ENCODE results near the gene TMEM139.

Gene TMEM139

DNA sequence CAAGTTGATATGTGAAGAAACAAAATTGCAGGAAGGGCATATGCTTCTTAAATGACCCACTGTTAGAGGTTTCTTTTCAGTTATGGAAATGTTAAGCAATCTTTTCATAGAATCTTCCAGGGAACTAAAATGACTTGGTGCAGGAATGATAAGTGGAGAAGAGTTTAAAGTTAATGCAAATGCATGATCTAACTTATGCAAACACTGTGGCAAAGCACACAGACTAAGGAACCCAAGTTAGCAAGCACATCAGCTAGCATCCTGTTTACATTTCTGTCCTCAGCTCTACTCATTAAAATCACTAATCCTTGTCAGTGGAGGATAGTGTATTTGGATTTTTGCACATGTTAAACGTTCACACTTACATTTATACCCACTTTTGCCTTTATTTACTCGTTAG, 40.5 kb downstream of the TMEM139 start:
- no peaks in the 10 kb centered on the region for H3K36me3 ChIP-seq (ENCODE audit: control insufficient read depth in 2 of 2, insufficient read depth in 1 of 2, low read length in 2 of 2)
- ChIA-PET CTCF (interaction anchor here (0.7 kb wide), 1 partner anchor 69 kb away, joined by 4 read pairs; no protein-coding TSS in a partner anchor), POLR2A (no interaction called here)
- no peak overlapping the region for H3K27ac ChIP-seq (ENCODE audit: extremely low read depth, low read depth, low read length)
- TF ChIP-seq ZFP41 (tag by site-specific recombination; IDR thresholded peaks at IDR 0.05; ENCODE audit: borderline replicate concordance) = no peak
- TF ChIP-seq ZNF473 (tag by site-specific recombination; IDR thresholded peaks at IDR 0.05) = no peak
- no peak for TF ChIP-seq ZNF248 (tag by site-specific recombination; IDR thresholded peaks at IDR 0.05)
- TF ChIP-seq ZNF391 (tag by site-specific recombination; IDR thresholded peaks at IDR 0.05; ENCODE audit: borderline replicate concordance, low read depth) = no peak
- TF ChIP-seq ZNF19 (tag by site-specific recombination; IDR thresholded peaks at IDR 0.05; ENCODE audit: low read depth) = no peak
- TF ChIP-seq, protein P1, sequence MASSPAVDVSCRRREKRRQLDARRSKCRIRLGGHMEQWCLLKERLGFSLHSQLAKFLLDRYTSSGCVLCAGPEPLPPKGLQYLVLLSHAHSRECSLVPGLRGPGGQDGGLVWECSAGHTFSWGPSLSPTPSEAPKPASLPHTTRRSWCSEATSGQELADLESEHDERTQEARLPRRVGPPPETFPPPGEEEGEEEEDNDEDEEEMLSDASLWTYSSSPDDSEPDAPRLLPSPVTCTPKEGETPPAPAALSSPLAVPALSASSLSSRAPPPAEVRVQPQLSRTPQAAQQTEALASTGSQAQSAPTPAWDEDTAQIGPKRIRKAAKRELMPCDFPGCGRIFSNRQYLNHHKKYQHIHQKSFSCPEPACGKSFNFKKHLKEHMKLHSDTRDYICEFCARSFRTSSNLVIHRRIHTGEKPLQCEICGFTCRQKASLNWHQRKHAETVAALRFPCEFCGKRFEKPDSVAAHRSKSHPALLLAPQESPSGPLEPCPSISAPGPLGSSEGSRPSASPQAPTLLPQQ (tag by site-specific recombination; IDR thresholded peaks at IDR 0.05) = no peak
- TF ChIP-seq ZNF544 (tag by site-specific recombination; IDR thresholded peaks at IDR 0.05) = no peak
- no peak for TF ChIP-seq ZNF114 (tag by site-specific recombination; IDR thresholded peaks at IDR 0.05)
- no peak for TF ChIP-seq MEIS1 (CRISPR knock-in tag; IDR thresholded peaks at IDR 0.05; ENCODE audit: borderline replicate concordance)
- TF ChIP-seq SALL2 (tag by site-specific recombination; IDR thresholded peaks at IDR 0.05; ENCODE audit: borderline replicate concordance) = no peak
- TF ChIP-seq, protein P2, sequence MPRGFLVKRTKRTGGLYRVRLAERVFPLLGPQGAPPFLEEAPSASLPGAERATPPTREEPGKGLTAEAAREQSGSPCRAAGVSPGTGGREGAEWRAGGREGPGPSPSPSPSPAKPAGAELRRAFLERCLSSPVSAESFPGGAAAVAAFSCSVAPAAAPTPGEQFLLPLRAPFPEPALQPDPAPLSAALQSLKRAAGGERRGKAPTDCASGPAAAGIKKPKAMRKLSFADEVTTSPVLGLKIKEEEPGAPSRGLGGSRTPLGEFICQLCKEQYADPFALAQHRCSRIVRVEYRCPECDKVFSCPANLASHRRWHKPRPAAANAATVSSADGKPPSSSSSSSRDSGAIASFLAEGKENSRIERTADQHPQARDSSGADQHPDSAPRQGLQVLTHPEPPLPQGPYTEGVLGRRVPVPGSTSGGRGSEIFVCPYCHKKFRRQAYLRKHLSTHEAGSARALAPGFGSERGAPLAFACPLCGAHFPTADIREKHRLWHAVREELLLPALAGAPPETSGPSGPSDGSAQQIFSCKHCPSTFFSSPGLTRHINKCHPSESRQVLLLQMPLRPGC (tag by site-specific recombination; IDR thresholded peaks at IDR 0.05) = no peak
- TF ChIP-seq TRIM28 (IDR thresholded peaks at IDR 0.05; ENCODE audit: borderline replicate concordance, low read length) = no peak
- TF ChIP-seq, protein P3, sequence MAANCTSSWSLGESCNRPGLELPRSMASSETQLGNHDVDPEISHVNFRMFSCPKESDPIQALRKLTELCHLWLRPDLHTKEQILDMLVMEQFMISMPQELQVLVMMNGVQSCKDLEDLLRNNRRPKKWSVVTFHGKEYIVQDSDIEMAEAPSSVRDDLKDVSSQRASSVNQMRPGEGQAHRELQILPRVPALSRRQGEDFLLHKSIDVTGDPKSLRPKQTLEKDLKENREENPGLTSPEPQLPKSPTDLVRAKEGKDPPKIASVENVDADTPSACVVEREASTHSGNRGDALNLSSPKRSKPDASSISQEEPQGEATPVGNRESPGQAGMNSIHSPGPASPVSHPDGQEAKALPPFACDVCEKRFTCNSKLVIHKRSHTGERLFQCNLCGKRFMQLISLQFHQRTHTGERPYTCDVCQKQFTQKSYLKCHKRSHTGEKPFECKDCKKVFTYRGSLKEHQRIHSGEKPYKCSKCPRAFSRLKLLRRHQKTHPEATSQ (tag by site-specific recombination; IDR thresholded peaks at IDR 0.05) = no peak
- no peak for TF ChIP-seq ZXDB (tag by site-specific recombination; IDR thresholded peaks at IDR 0.05)
- no peak for TF ChIP-seq SETDB1 (IDR thresholded peaks at IDR 0.05; ENCODE audit: insufficient read length, low read length)
- no peak for TF ChIP-seq WT1 (tag by site-specific recombination; IDR thresholded peaks at IDR 0.05)
- no peaks in the 10 kb centered on the region for H3K4me1 ChIP-seq (ENCODE audit: control insufficient read depth, insufficient read depth, low read length)
- H3K9me3 ChIP-seq (ENCODE audit: control insufficient read depth, insufficient read depth, low read depth, low read length) = no peaks in the 10 kb centered on the region
- no peak overlapping the region for H3K4me3 ChIP-seq (ENCODE audit: low read depth, low read length)

DNA sequence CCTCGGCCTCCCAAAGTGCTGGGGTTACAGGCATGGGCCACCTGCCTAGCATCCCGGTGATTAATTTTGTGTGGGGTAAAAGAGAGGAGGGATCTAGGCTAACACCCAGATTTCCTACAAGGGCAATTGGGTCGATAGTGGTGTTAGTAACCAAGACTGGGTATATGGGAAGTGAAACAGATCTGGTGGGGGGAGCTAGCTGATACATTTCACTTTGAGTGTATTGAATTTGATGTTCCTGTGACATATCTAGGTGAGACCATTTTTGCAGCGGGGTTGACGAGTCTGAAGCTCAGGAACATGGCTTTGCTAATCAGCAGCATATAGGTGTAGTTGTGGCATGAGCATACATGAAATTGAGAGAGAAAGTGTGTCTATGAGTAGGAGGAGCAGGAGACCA, 43.1 kb downstream of the TMEM139 start:
- Histone ChIP-seq H3K9me3 (ENCODE audit: control insufficient read depth, insufficient read depth, low read depth, low read length) (no peaks in the 10 kb centered on the region), H3K36me3 (ENCODE audit: control insufficient read depth in 2 of 2, insufficient read depth in 1 of 2, low read length in 2 of 2) (no peaks in the 10 kb centered on the region), H3K27ac (ENCODE audit: extremely low read depth, low read depth, low read length) (no peak overlapping the region), H3K4me1 (ENCODE audit: control insufficient read depth, insufficient read depth, low read length) (no peaks in the 10 kb centered on the region), H3K4me3 (ENCODE audit: low read depth, low read length) (no peak overlapping the region)
- CTCF ChIA-PET = interaction anchor here (0.6 to 1.2 kb wide), 4 partner anchors 17 to 434 kb away, joined by 3 to 8 read pairs (median 4); no protein-coding TSS in a partner anchor
- POLR2A ChIA-PET = no interaction called here
- TF ChIP-seq ZNF2 (tag by site-specific recombination; IDR thresholded peaks at IDR 0.05) (no peak), ZNF654 (tag by site-specific recombination; IDR thresholded peaks at IDR 0.05; ENCODE audit: low read depth) (no peak)

DNA sequence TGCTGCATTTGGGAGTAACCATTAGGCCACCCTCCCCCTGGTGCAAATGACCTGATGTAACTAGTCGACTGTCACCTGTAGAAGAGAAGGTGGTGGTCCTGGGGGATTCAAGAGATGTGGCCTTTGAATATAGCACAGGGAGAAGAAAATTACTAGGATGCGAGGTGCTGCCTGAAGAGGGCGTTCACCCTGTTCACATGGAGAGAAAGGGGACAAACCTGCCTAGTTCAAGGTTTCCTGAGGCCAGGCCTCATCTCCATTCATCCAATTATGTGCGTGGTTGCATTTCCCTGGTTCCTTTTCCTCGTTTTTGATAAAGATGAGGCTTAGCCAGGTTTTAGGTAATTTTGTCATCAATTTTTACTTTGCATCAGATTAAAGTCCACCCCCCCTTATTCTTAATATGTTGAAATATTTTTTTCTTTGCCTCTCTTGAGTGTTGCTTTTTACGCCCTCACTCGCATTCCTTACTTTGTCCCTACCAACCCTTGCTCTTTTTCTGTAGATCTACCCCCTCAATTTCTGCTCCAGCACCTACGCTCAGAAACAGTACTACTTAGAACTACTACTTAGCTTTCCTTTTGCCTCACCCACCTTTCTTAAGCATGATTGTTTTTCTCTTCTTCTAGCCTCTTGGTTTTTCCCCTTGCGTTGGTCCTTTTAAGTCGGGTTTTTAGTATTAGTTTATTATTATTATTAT, 44.9 kb downstream of the TMEM139 start:
- H3K27ac ChIP-seq (ENCODE audit: extremely low read depth, low read depth, low read length) = no peak overlapping the region
- no peak overlapping the region for H3K4me3 ChIP-seq (ENCODE audit: low read depth, low read length)
- CTCF ChIA-PET = no interaction called here
- no peaks in the 10 kb centered on the region for H3K9me3 ChIP-seq (ENCODE audit: control insufficient read depth, insufficient read depth, low read depth, low read length)
- POLR2A ChIA-PET = no interaction called here
- H3K36me3 ChIP-seq (ENCODE audit: control insufficient read depth in 2 of 2, insufficient read depth in 1 of 2, low read length in 2 of 2) = no peaks in the 10 kb centered on the region
- H3K4me1 ChIP-seq (ENCODE audit: control insufficient read depth, insufficient read depth, low read length) = no peaks in the 10 kb centered on the region
- TF ChIP-seq, protein P4, sequence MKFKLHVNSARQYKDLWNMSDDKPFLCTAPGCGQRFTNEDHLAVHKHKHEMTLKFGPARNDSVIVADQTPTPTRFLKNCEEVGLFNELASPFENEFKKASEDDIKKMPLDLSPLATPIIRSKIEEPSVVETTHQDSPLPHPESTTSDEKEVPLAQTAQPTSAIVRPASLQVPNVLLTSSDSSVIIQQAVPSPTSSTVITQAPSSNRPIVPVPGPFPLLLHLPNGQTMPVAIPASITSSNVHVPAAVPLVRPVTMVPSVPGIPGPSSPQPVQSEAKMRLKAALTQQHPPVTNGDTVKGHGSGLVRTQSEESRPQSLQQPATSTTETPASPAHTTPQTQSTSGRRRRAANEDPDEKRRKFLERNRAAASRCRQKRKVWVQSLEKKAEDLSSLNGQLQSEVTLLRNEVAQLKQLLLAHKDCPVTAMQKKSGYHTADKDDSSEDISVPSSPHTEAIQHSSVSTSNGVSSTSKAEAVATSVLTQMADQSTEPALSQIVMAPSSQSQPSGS (tag by site-specific recombination; IDR thresholded peaks at IDR 0.05; ENCODE audit: low read depth) = no peak
- TF ChIP-seq, protein P1 (tag by site-specific recombination; IDR thresholded peaks at IDR 0.05) = no peak
- no peak for TF ChIP-seq GFI1B (tag by site-specific recombination; IDR thresholded peaks at IDR 0.05)
- TF ChIP-seq ZNF121 (tag by site-specific recombination; IDR thresholded peaks at IDR 0.05) = no peak
- TF ChIP-seq ZFP37 (tag by site-specific recombination; IDR thresholded peaks at IDR 0.05) = no peak
- TF ChIP-seq ZNF624 (tag by site-specific recombination; IDR thresholded peaks at IDR 0.05) = no peak
- TF ChIP-seq MZF1 (tag by site-specific recombination; IDR thresholded peaks at IDR 0.05; ENCODE audit: borderline replicate concordance) = no peak
- TF ChIP-seq IKZF3 (tag by site-specific recombination; IDR thresholded peaks at IDR 0.05) = no peak

Data from HEK293 (cell line).